Stimulated activated CD8-positive, alpha-beta memory T cell treated with anti-CD3 and anti-CD28 coated beads, Interleukin-7, amount 100 ng/mL, for 1 hour (primary cell): Measurements from ENCODE around the gene DMC1.

Experiments
- DNase-seq, 2 donors: peaks; one replicate each; pipeline ENCODE4 v3.0.0-alpha.2; 2020; ENCODE audit warnings: low read depth in 2 of 2

Gene DMC1

DNA sequence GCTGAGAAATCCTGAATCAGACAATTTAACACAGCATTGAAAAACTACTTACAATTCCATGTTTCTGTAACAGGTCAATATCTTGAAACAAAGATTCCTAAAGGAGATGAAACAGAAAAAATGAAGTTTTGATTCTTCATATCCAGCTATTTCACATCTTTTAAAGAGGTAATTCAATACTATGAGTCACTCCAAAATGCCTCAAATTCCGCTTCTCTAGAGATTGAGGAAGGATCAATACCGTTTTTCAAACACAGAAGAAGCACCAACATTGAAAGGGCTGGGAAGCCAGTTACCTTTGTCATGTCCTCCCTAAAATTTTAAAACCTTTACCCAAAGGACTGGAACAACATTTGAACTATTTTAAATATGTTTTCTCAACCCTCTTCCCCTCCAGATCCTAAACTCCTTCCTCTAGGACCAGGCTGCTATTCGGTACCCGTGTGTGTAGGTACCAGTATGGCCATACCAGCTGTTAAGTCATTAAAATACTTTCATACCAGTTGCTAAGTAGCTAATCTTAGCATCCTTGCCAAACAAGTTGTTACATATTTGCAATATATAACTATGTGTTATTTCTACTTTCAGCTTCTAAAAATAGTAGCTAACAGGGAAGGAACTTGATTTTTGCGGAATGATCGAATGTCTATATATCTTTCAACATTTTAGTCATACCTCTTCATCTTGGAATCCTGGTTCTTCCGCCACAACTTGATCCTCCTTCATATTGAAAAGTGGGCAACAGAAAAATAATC, 2.3 kb downstream of the DMC1 start:
- no peak for DNase-seq

GRCh38 chr22:38566726-38567504, 3.1 kb downstream of the DMC1 start:
- DNase-seq, result no peak

DNA sequence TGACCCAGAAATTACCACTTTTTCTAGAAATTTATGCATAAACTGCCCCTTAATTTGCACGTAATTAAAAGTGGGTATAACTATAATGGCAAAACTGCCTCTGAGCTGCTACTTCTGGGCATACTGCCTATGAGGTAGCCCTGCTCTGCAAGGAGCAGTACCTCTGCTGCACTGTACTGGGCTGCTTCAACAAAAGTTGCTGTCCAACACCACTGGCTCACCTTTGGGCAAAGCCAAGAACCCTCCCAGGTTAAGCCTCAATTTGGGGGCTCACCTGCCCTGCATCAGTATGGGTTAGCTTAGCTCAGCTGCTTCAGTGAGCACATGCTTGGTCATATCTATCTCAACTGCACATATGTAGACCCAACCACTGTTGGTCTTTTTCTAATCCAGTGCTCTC, 4.5 kb downstream of the DMC1 start:
- DNase-seq, result no peak

DNA sequence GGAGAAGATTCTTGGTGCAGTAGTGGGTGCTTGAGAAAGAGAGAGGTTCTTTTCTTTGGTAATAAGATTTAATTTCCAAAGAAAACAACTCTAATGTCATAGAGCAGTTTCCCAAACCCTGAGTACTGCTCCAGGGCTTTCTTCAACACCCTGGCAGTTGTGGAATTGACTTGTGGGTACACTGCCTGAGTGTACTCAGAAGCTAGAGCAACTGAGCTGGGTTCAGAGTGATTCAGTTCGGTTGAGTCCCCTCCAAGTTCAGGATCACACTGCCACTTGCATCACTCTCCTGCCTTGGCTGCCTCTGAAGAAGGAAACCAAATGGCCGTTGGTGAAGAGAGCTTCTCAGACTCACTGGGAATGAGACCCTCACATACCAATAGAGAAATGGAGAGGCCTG, 5.3 kb downstream of the DMC1 start:
- DNase-seq, result no peak

- DNase-seq, result no peak
Observed at GRCh38 chr22:38554281-38554680, 15.7 kb downstream of the DMC1 start.

- DNase-seq, result no peak
Observed at GRCh38 chr22:38549101-38549894, 20.7 kb downstream of the DMC1 start.

- DNase-seq, result no peak
Observed at GRCh38 chr22:38540701-38541100, 29.3 kb downstream of the DMC1 start.

- no peak for DNase-seq
Observed at GRCh38 chr22:38531251-38531938, 38.6 kb downstream of the DMC1 start.

DNA sequence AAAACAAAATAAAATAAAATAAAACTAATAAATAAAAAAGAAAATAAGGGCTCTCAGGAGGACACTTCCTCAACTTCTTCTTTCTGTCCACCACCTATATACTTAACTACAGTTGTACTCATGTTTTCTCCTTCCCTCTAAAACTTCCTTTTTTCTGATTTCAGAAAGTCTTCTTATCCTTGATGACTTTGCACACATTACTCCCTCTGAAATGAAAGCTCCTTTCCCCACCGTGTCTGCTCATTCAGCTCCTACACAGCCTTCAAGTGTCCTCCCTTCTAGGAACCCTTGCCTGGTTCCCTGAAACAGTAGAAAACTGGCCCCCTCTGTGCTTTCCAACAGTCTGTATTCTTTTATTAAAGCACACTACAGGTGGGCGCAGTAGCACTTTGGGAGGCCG, 45.6 kb downstream of the DMC1 start:
- DNase-seq, result no peak

- DNase-seq, result no peak
Observed at GRCh38 chr22:38523479-38523878, 46.5 kb downstream of the DMC1 start.

DNA sequence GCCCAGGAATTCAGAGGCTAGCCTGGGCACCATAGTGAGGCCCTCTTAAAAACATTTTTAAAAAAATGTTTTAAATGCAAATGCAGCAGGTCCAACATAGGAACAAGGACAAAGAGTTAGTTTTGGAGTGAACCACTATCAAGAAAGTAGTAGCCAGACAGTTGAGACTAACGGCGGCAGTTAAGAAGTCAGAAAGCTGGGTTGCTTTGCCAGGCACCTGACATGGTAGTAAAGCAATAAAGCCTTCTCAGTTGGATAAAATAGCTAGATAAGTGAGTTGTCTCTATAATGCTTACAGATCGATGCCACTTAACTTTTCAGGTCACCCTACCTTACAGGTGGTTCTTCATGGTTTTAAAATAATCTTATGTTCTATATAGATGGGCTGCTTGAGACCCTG, 47.0 kb downstream of the DMC1 start:
- no peak for DNase-seq

DNA sequence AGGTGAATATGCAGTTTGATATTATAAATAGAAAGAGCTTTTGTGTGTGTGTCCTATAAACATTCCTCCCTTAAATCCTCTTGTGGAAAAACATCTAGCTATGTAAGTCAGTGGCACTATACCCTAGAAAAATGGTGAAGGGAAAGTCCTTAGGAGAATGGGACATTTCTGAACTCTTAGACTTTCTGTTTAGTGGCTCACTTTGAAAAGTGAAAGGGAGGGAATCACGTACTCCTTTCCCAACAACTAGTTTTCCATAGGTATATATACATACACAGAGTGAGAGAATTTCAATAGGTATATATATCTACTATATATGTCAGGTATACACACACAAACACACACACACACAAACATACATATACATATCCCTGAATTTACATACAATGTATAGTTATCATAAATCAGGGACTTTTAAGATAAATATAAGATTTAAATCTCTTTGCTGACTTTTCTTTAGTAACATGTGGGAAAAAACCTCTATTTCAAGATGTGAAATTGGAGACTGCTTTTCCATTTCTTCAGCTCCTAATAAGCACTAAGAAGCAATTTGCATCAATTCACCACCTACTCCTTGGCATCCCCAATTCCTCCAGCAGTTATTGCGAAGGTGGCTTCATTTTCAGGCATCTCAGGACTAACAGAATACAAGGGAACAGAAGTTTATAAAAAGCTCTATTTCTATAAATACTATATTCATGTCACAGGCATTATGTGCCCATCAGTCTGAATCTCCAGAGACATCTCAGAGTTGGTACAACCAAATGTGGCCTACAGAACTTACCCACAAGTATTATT, 50.3 kb downstream of the DMC1 start:
- no peak for DNase-seq

DNA sequence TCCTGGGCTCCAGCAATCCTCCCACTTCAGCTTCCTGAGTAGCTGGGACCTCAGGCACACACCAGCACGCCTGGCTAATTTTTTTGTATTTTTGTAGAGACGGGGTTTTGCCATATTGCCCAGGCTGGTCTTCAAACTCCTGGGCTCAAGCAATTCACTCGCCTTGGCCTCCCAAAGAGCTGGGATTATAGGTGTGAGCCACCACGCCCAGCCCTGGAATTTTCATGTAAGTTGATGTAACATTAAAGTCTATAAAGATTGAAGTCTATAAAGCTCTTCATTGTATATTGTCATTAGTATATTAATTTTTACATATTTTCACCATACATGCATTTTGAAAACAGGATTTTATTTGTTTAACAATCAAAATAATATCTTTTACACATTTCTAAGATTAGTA, 51.4 kb downstream of the DMC1 start:
- DNase-seq, result no peak

DNA sequence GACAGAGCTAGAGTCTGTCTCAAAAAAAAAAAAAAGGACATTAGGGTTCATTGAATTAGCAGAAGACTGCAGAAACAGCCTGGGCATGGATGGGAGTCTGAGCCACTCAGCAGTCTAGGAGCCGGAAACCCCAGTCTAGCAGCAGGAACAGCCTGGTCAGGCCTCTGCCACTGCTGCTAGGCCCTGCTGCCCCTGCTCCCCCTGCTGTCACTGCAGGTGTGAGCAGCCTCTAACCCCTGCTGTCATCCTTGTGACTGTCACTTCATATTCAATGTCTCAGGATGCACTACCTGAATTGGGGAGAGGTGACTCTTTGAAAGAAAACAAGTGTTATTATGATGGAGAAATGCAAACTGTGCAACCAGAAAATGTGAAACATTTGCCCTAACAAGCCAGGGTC, 56.9 kb downstream of the DMC1 start:
- DNase-seq, result peak; percentile 18 to 22

DNA sequence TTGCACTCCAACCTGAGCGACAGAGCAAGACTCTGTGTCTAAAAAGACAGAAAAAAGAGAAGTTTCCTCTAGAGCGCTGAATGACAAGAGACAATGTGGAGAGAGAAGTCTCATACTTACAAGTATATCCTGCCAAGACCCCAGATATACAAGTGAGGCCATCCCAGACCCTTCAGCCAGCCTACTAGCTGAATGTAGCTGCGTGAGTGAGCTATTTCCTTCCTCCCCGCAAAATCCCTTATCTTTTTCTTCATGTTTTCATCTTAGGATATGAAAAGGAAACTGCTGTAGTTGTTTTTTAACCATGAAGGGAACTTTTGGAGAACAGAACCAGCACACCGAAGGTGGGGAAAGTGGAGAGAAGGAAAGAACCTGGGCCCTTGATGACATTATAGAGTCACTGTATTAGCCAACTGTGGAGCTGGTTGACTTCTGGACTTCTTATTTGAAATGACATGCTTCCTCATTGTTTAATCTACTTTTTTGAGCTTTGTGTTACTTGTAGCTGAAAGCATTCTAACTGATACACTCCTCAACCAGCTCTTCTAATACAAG, 59.5 kb downstream of the DMC1 start:
- DNase-seq, result no peak

DNA sequence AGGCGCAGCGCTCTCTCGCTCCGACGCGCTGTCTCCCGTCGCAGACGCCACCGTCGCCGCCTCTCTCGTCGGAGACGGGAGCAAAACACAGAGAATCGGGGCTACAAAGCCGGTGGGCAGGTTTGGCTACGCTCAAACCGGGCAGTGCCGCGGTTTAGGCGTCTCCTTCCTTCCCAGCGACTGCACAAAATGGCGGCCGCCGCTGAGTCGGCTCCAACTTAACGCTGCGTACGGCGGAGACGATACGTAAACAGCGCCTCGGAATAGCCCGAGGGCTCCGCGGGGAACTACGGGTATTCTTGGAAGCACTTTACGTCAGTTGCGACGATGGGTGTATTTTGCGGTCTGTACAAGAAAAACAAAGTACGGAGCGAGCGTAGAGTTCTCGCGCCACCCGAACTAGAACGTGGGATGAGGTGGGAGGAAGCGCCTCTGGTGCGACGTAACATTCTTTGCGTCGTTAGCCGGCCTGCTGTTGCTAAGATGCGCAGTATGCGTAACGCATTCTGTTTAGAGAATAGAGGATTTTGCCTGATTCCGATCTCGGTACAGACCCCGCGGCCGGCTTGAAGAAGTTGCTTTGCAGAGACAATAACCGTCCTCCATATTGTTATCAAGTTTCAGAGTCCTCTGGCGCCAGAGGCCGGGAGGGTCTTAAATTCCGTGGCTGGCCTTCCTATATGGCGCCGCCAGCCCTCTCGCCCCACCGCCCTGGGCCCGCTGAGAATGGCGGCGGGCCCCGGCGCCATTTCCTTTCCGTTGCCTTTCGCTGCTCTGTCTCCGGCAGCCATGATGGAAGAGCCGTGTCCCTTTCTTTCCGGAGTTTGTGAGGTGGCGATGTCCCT, 63.6 kb downstream of the DMC1 start, which contains the start of gene DDX17:
TSS of gene DDX17 (minus strand) at position 194 of the 845 bp plus-strand sequence.
- peak; percentile 93 to 94 for DNase-seq

GRCh38 chr22:38505541-38506117, 64.4 kb downstream of the DMC1 start:
- peak; percentile 15 to 29 for DNase-seq

- DNase-seq, result peak; percentile 14 to 21
Observed at GRCh38 chr22:38504731-38505540, 65.0 kb downstream of the DMC1 start.
